GDM1 (cell line): ENCODE data around the gene MORN1.

Experiments used
- DNase-seq: peaks from one replicate; lab custom pipeline; 2025; lab: John Stamatoyannopoulos, UW

Gene MORN1

GRCh38 chr1:2404890-2405511 is 13.6 kb upstream of the MORN1 start:
- no peak for DNase-seq

DNA sequence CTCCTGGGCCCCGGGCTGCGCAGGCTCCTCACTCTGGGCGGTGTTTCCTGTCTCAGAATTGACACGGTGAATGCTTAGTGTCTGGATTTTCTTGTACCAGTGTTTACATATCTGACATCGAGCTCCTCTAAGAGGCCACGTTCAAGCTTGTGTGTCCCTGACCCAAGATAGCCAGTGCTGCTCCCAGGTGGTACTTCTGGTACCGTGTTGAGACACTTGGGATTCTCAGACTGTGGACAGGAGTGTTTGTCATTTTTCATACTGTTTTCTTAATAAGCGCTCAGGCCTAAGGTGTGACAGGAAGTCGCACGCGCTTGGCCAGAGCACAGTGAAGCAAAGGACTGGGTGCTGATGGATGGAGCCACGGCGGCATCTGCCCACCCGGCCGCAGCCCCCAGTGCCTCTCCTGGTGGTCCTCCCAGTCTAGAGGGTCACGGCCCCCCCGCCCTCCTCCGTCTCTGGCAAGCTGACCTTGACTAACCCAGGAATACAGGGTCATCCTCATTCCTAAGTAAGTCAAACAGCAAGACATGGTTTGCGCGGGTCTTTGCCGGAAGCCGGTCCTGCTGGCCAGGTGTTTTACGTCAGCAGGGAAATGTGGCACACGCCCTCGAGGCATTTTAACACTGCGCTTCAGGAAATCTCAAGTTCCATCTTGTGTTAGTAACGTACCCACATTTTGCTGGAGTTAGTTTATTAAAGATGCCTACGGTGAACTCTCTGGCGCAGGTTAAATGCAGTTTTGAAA is 13.0 kb upstream of the MORN1 start:
- no peak for DNase-seq

DNA sequence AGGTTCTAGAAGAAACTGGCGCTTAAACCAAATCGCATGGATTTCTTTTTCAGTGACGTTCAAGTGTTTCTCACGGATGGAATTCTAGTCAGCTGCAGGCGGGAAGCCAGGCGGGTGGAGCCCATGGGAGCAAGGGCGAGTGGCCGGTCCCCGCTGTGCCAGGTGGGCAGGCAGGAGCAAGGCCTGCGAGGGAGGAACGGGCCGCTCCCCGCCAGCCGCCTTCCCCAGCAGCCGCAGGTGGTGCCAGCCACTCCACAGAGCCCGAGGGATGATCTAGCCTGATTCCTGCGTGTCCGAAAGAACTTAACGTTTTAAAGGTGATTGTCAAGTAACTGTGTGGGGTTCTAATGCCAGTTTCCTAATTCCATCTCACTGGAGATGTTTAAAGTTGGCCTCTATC is 11.9 kb upstream of the MORN1 start:
- no peak for DNase-seq

- no peak for DNase-seq
Measured at GRCh38 chr1:2402420-2402819, 11.1 kb upstream of the MORN1 start.

DNA sequence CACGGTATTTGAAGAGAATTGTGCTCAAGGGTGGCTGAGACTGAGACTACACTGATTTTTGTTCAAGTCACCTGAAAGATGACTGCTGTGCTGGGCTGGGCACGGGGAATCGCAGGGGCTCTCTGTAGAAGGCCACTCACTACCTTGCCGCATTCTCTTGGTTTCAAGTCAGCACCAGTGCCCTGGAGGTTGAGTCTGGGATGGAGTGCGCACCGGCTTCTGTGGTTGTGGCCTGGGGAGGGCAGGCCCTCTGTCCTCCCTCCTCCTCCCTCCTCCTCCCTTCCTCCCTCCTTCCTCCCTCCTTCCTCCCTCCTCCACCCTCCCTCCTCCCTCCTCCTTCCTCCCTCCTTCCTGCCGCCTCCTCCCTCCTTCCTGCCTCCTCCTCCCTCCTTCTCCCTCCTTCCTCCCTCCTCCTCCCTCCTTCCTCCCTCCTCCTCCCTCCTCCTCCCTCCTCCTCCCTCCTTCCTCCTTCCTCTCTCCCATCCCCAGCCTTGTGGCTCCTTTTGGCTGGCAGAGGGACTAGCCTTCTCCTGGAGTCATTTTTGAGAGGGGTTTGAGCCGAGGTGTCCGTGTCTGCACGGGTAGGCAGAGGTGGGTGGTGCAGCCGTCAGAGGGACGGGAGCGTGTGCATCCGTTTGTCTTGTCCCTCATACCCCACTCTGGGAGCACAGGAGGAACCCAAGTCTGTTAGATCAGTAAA is 9.7 kb upstream of the MORN1 start:
- DNase-seq: no peak

GRCh38 chr1:2400576-2400909 is 9.2 kb upstream of the MORN1 start:
- DNase-seq: no peak

- DNase-seq: no peak
Measured at GRCh38 chr1:2399890-2400575, 8.7 kb upstream of the MORN1 start.

DNA sequence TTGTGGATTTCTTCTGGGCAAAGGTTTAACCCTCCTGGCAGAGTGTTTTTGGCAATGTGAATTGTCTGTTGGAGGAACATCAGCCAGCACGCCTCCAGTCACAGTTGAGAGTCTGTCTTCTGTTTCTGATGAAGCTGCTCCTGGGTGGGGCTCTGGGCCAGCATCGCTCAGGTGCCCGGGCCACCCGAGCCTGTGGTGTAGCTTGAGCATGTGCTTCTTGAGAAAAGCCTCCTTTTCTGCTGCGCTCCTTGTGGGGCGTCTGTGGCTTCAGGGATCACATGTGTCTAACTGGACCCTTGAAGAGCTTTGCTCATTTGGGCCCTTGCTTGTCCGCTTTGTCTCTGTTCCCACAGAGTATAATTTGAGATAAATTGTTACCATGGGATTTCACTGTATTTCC is 7.5 kb upstream of the MORN1 start:
- DNase-seq: no peak

- DNase-seq: no peak
Measured at GRCh38 chr1:2397007-2397679, 5.8 kb upstream of the MORN1 start.

DNA sequence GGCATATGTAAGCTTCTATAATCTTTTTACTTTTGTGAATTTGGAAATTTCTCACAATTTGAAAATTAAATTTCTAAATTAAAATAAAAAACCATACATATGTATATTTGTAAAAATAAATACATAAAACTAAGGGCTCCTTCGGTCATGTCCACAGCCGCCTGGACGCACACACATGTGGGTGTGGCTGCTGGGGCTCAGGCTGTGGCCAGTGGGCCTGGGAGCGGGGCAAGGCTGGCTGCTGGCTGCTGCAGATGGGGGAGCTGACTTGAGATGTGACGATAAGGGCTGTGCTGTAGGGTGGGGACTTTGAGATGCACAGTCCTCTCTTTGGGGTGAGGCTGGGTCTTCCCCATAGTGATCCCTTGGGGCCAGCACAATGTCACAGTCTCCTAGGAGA is 5.1 kb upstream of the MORN1 start:
- no peak for DNase-seq

- DNase-seq: no peak
Measured at GRCh38 chr1:2396059-2396458, 4.7 kb upstream of the MORN1 start.

DNA sequence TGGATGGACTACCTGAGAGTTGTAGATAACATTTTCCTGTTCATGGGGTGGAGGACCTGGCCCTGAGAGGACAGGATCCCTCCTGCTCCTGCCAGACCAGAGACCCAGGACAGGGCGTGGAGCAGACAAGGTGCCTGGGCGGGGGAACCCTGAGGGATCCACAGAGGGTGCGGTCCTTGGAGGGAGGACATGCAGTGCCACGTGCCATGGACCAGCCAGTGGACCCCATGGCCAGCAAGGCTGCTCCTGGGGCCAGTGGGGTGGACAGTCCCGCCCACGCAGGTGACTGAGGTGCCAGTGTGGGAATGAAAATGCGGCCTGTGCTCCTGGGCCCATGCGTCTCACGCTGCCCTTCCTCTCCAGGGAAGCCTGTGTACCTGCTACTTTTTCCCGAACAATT is 3.9 kb upstream of the MORN1 start:
- no peak for DNase-seq

GRCh38 chr1:2394761-2395160 is 3.4 kb upstream of the MORN1 start:
- no peak for DNase-seq

GRCh38 chr1:2394220-2394619 is 2.9 kb upstream of the MORN1 start:
- DNase-seq: no peak

DNA sequence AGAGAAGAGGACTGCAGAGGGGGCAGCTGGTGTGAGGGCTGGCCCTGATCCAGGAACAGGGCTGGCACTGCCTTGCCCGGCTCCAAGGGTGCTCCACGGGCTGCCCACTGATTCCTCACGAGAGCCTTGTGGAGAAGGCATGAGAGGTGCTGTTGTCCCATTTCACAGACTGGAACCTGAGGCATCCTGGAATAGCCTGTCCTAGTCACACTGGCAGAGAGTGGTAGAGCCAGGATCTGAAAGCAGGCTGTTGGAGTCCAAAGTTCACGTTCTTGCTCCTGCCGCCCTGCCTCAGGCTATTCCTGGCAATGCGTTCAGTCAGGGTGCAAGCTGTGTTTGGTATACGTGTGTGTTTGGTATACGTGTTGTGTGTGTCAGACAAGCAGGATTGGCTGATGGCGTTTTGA is 2.1 kb upstream of the MORN1 start:
- no peak for DNase-seq

- no peak for DNase-seq
Measured at GRCh38 chr1:2392686-2393085, 1.3 kb upstream of the MORN1 start.

DNA sequence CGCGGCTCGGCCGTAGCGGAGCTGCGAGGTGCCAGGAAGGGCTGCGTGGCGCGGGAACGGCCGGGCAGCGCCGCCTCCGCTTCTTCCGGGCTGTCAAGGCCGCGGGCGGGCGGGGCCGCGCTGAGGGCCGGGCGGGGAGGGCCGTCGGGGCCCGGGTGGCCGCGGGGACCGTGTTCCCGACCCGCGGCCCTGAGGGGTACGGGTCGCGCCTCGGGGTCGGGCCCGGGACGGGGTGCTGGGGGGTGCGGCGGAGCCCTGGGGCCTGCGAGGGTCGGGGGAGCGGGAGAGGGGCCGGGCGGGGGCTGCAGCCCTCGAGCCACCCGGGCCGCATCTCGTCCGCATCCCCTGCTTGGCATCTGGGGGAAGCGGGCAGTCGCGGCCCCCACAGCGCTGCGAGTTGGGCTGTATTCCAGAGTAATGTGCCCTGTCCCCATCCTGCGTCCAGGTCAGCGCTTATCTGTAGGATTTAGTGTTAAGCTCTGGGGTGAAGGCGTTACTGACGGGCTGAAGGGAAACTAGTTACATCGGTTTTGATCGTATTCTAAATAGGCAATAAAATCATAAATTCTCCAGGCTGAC is 666 bp upstream of the MORN1 start:
- DNase-seq: no peak

- no peak for DNase-seq
Measured at GRCh38 chr1:2389644-2390043, 1.7 kb downstream of the MORN1 start.

DNA sequence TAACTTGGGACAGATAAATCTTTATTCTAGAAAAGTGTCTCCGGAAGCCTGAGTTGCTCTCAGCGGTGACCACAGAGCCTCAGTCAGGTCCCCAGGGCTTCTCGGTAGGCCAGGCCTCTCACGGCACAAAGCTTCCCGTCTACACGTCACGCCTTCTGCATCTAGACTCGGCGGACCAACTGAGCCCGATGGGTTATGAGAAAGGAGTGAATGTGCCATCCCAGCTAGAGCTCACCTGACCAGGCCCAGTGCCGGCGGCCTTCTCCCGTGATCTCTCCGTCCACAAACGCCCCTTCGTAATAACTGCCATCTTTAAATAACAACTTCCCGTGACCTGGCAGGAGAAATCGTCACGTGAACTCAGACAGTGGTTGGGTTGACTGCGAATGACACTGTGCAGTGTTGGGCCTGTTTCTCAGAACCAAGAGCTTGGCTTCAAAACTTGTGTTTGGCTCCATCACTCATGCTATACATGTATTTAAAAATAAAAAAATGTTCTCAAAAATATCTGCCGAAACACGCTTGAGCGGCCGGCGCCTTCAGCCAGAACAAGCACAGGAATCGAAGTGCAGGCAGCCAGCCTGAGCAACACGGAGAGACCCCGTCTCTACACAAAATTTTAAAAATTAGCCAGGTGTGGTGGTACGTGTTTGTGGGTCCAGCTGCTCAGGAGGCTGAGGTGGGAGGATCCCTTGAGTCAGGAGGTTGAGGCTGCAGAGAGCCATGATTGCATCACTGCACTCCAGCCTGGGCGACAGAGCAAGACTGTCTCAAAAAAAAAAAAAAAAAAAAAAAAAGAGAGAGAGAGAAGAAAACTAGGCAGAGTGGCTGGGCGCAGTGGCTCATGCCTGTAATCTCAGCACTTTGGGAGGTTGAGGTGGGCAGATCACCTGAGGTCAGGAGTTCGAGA is 3.1 kb downstream of the MORN1 start:
- no peak for DNase-seq

GRCh38 chr1:2386636-2387611 is 4.4 kb downstream of the MORN1 start:
- DNase-seq: no peak
